ENCODE measurements around the gene ACBD6.

- TF ChIP-seq CTCF (IDR thresholded peaks at IDR 0.05) (no peak), POLR2A (IDR thresholded peaks at IDR 0.05) (no peak)
Observed at GRCh38 chr1:180275726-180276125, 226.7 kb downstream of the ACBD6 start.
